Activated CD4-positive, alpha-beta T cell treated with anti-CD3 and anti-CD28 coated beads for 48 hours (primary cell): ENCODE data around the gene IRF7.

Experiments used
- DNase-seq: peaks from one replicate; pipeline ENCODE4 v3.0.0-alpha.2; 2020

Gene IRF7

DNA sequence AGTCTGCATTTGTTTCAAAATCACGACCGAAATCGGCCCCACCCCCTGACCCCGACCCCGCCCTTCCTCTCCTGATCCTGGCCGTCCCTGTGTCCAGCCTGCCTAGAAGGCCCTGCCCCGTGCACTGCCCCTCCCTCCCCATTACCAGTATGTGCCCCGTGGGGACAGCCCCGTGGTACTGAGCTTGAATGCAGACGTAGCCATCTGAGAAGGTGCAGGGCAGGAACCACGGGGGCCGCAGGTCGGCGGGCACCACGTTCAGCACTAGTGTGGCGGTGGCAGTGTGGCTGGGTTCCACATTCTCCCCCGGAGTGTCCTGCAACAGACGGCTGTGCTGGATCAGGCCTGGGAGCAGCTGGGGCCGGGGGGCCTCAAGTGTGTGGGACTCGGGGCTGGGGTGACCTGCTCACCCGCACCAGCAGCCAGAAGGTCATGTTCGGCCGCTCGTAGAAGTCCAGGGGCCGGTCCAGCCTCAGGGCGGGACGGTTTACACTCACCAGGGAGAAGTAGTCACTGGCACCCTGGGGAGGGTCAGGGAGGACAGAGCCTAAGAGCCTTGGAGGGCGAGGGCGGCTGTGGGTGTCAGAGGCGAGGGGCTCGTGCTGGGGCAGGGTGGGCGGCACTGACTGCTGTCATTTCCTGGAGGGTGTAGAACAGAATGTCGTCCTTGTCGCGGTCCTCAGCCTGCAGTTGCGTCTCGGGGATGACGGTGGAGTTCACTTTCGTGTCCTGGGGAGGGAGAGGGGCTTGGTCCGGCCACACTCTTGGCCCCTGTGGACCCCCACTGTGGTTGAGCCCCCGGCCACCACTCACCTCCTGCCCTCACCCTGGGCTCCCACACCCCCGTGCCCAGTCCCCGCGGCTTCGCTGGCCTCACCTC, 5.4 kb upstream of the IRF7 start:
- peak; percentile 4 for DNase-seq

DNA sequence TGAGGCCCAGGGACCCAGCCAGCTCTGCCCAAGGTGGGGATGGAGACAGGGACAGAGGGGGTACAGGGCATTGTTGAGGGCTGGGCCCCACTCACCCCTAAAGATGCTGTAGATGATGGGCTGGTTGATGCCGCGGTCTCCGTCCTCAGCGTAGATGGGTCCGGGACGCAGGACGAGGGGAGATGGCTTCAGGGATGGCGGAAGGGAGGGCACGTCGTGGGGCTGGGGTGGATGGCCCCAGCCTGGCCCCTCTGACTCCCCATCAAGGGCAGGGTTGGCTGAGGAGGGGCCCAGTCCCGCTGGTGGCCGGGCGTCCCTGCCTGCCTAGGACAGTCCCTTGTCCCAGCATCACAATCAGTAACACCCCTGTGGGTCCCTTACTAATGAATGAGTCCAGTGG, 4.5 kb upstream of the IRF7 start:
- no peak for DNase-seq

- no peak for DNase-seq
These were observed 3.9 kb upstream of the IRF7 start for GRCh38 chr11:619628-620050.

- no peak for DNase-seq
These were observed 3.3 kb upstream of the IRF7 start for GRCh38 chr11:618856-619627.

DNA sequence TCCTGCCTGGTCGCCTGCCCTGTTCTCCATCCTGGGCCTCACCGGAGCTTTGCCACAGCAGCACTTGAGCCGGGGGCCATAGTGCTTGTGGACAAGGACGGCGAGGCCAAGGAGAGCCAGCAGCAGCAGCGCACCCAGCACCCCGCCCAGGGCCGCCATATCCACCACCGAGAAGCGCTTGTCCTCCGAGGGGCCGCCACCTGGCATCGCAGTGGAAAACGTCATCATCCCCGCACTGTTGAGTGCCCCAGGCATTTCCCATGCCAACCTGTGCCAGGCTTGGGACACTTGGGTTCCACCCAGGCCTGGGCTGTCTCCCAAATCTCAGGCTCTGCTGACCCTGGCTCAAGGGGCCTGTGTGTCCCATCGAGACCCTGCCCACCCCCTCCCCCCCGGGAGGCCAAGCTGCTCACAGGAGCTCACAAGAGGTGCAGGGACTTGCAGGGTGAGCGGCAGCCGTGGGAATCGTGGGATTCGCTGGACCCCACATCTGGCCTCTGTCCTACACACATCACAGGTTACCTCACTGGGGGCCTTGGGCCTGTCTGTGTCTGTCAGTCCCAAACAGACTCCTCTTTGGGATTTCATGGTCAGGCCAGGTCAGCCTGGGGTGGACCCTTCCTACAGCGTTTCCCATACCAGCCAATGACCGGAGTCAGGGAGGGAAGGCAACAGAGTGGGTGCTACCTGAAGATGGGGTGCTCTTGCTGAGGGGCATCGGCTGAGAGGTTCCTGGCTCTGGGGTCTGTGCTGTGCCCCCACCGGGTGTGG, 2.3 kb upstream of the IRF7 start:
- DNase-seq: peak; percentile 6

GRCh38 chr11:617199-617911, 1.6 kb upstream of the IRF7 start:
- peak; percentile 6 for DNase-seq

DNA sequence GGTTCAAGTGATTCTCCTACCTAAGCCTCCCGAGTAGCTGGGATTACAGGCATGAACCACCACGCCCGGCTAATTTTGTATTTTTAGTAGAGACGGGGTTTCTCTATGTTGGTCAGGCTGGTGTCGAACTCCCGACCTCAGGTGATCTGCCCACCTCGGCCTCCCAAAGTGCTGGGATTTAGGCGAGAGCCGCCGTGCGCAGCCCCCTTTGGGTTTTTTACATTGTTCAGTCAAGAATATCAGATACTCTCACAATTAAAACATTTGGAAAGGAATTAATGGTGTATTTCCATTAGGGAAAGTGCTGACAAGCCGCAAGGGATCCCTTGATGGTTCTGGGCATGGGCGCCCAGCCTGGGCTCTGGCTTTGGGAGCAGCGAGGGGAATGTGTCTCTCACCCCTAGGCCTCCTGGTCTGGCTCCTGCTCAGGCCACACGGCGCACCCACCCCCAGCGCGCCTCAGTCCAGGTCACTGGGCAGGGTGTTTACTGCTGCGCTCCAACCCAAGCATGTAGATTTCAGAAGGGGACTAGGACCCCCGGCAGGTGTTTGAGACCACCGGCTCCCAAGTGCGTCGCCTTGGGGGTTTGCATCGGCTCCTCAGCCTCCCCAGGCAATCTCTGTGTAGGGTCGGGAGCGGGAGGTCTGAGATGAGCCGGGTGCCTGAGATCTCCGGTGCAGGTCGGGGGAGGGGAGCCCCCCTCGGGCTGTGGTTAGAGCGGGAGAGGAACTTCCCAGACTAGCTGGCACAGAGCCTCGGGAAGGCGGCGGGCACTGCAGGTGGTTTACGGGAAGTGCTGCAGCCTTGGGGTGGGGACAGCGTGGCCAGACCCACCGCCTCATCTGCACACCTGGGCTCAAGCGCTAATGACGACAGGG, 809 bp upstream of the IRF7 start:
- DNase-seq: peak; percentile 3

DNA sequence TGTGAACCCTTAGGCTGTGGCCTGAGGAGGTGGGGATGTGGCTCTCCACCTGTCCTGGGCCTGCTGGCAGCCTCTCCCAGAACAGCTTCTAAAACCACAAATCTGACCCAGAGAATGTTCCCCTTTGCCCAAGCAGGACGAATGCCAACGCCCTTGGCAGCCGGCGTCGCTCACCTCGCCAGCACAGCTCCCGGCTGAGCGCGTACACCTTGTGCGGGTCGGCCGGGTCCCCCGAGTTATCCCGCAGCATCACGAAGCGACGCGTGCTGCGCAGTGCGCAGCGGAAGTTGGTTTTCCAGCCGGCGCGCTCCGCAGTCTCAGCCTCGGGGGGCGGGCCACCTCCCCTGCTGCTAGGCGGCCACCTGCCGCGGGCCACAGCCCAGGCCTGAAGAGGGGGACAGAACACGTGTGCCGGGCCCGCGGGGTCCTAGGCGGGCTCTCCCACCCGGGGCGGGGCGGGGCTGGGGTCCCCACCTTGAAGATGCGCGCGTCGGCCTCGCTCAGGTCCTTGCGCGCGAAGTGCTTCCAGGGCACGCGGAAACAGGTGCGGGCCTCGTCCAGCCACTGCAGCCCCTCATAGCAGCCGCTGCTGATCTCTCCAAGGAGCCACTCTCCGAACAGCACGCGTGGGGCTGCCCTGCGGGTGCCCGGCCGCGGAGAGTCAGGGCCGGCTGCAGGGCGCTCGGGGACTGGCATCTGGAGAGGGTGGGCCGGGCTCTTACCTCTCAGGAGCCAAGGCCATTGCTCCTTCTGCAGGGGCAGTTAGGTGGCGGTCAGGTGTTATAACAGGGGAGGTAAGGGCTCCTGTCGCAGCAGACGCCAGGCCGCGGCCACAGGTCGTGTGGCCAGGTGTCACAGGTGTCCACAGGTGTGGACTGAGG, 887 bp downstream of the IRF7 start:
- DNase-seq: peak; percentile 16

DNA sequence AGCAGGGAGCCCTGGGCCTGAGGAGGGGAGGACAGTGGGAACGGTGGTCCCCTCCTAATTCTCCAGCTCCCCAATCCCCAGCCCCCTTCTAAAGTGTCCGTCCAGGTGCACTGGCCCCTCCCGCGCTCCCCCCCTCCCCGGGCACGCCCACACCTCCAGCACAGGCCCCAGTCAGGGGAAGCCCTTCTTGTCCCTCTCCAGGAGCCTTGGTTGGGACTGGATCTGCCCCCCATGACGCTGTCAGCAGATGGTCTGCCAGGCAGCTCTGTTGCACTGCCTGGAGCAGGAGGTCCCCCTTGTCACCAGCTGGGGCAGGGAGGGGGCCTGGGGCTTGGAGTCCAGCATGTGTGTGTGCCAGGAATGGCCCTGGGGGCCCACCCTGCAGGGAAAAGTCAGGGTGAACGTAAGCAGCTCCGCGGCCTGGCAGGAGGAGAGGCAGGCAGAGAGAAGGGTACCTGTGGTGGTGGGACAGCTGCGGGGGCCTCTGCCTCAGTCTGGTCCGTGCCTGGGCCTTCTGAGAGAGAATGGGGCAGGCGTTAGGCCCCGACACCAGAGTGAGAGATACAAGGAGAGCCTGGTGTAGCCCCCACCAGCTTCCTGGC, 1.6 kb downstream of the IRF7 start:
- DNase-seq: peak; percentile 23

DNA sequence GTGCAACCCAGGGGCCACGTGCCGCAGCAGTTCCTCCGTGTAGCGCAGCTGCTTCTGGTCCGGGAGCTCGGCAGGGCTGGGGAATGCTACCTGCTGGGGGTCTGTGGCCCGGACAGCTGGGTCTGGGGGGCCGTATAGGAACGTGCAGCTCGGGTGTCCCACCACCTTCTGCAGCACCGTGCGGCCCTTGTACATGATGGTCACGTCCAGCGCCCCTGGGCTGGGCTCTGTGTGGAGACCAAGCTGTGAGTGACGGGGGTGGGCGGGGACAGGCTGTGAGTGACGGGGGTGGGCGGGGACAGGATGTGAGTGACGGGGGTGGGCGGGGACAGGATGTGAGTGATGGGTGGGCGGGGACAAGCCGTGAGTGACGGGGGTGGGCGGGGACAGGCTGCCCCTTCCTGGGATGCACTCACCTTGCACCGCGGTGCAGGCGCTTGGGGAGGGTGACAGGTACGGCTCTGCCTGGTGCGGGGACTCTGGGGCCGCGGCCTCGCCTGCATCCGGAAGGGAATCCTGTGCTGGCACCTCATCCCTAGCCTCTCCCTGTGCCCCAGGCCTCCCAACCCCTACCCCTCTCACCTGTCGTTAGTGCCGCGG, 2.3 kb downstream of the IRF7 start:
- peak; percentile 89 for DNase-seq

DNA sequence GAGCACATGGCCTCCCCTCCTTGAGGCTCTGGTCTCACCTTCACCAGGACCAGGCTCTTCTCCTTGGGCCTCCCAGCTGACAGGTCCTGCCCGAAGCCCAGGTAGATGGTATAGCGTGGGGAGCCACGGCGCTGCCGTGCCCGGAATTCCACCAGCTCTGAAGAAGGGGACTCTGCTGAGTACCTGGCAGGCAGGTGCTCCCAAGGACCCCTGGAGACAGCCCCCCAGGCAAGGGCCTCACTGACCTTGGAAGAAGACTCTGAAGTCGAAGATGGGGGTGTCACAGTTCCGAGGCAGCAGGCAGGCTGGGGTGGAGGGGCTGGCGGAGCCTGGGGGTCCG, 2.8 kb downstream of the IRF7 start:
- DNase-seq: no peak

DNA sequence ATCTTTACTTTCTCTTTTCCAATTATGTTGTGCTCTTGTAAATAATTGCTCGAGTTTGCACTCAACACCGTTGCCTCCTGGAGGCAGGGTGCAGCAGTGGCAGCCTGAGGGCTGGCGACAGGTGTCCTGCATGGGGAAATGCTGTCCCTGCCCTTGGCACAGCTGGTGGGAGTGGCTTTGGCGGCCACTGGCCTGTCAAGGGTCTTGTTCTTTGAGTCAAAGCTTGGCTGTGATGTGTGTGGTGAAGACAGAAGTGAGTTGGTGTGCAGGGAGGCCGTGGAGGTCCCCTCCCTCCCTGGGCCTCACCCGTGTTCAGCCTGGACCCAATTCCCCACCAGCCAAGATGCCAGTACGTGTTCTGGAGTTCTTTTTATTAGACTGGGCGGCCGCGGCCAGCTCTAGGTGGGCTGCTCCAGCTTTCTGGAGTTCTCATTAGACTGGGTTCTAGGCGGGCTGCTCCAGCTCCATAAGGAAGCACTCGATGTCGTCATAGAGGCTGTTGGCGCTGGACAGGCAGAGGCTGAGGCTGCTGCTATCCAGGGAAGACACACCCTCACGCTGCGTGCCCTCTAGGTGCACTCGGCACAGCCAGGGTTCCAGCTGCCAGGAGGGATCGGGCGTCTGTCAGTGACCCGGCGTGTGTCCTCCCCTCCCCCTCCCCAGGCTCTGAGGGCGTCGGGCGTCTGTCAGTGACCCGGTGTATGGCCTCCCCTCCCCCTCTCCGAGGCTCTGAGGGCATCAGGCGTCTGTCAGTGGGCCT, 3.4 kb downstream of the IRF7 start:
- DNase-seq: peak; percentile 47

DNA sequence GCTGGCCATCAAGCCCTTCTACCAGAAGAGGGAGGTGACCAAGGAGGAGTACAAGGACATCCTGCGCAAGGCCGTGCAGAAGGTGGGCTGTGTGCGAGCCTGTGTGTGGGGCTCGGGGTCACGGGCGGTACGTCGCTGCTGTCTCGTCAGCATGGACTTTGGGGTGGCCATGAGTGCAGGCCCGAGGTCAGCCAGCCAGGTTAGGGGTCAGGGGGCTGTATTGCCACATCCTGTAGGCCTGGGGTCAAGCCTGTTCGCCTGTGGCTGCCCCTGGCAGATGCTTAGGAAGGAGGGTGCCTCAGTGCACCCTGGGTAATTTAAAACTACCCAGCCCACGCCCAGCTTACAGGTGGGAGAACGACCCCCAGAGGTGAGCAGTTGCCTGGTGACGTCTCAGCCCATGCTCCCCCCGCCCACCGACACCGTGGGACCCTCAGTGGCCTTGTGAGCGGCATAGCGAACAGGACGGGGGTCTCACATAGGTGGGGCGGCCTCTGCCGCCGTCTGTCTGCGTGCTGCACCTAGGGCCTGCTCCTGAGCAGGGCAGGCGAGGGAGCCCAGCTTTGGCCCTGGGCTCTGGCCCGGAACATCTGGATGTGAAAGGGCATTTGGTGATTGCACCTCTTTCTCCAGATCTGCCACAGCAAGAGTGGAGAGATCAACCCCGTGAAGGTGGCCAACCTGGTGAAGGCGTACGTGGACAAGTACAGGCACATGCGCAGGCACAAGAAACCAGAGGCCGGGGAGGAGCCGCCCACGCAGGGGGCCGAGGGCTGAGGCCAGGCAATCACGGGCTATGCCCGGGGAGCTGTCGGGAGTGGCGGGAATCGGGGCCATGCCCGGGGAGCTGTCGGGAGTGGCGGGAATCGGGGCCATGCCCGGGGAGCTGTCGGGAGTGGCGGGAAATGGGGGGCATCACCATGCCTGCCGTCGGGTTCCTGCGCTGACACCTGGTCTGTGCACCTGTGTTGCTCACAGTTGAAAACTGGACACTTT, 4.5 kb downstream of the IRF7 start:
- DNase-seq: peak; percentile 4

GRCh38 chr11:610146-610801, 5.5 kb downstream of the IRF7 start:
- no peak for DNase-seq

DNA sequence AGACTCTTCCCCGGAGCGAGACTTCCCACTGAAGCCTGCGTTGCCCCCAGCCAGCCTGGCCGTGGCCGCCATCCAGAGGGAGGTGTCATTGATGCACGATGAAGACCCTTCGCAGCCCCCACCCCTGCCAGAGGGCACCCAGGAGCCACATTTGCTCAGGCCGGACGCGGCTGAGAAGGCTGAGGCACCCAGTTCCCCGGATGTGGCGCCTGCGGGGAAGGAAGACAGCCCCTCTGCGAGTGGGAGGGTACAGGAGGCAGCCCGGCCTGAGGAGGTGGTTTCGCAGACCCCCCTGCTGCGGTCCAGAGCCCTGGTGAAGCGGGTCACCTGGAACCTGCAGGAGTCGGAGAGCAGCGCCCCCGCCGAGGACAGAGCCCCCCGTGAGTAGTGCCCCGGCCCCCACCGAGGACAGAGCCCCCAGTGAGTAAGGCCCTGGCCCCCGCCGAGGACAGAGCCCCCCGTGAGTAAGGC, 6.4 kb downstream of the IRF7 start:
- DNase-seq: peak; percentile 3

GRCh38 chr11:608791-609251, 6.9 kb downstream of the IRF7 start:
- DNase-seq: no peak
